IPS-NIHi11 (cell line): ENCODE data around the gene DNTT.

ENCODE experiments used
- DNase-seq: peaks from one replicate; pipeline ENCODE4 v3.0.0; 2012; ENCODE audit warnings: mixed read lengths, low spot score

The DNTT gene

DNA sequence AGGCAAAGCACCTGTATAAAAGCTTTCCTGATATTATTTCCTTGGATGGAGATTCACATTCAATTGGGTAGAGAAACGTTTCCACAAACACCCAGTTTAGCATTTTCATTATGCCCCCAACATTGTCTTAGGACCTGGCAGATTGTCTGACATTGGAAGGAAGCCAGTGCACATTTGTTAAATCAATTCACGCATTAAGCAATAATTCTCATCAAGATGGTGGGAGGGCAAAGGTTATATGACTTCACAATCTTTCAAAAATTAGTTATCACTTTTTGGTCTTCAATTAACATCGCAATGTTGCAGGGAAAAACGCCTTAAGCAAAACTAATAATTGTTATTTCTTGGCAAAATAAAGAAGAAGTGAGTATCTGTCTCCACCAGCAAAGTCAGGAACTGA is 38.2 kb downstream of the DNTT start:
- no peak for DNase-seq

DNA sequence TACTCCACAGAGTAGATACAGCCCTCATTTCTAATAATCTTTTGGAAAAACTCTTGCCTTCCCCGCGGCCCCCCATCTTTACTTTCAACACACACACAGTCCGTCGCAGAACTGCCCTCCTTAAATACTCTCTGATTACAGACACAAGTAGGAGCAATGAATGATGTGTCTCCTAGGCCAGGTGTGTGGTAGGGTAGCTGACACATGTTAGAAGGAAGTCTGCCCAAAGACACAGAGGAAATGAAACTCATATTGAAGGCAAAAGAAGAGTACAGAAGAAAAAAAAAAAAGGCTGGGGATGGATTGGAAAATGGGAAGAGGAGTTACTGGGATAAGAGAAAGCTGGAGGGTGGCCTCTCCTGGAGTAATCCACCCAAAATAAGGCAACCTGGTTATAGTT is 39.9 kb downstream of the DNTT start:
- DNase-seq = no peak

DNA sequence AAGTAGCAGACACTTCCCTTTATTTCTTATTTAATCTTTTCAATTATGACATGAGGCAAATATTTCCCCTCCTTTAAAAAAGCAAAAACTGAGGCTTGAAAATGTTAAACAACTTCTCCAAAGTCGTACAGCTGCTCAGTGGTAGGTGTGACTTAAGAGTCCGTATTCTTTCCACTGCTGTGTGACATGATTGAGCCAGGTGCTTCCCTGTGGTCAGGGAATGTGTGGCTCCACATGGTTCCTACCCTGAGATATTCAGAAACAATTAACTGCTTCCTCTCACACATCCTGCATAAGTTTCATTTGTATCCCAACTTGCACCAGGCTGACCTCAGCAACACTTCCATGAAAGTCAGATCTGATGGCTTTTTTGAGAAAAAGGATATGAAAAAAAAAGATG is 41.0 kb downstream of the DNTT start:
- peak; percentile 37 for DNase-seq

DNA sequence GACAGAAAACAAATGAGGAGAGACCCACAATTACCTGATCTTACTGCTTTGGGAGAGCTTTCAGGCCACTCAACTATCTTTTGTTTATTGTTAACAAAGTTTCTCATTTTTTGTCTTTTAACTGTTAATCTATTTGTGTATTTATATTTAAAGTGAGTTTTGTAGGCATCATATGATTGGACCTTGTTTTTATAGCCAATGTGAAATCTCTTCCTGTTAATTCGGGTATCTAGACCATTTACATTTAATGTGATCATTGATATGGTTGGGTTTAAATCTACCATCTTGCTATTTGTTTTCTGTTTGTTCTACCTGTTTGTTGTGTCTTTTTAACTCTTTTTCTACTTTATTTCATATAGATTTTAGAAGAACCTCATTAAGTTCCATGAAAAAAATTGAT is 42.1 kb downstream of the DNTT start:
- no peak for DNase-seq

DNA sequence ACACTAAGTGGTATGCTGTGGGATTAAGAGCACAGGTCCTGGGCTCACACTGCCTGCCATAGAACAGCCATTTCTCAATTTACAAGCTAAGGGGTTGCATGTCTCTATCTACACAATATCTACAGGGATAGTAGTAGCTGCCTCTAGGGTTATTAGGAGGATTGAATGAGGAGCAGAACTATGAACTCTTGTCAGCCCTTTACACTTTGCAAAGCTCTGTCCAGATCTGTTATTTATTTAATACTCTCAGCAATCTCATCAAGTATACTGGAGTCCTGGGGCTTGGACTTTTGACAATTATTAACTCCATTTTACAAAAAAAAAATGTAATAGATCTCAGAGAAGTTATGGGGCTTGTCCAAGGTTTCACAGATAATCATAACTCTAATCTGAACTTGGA is 47.8 kb downstream of the DNTT start:
- no peak for DNase-seq

DNA sequence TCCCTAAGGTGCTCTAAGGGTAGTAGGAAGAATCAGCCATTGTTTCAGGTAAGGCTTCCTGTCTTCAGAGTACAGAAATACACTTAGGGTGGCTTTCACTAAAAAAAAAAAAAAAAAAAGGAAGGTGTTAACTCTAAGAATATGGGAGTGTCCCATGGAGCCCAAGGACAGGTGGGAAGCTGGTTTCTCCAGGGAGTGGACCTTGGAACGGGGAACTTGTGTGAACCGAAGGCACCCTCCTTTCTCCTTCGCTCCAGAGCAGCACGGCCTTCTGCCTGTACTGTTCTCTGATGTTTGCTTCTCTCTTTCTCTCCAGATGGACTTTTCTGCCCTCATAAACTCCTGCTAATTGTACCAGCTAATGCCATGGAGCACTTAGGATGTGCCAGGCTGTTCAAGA is 48.3 kb downstream of the DNTT start:
- no peak for DNase-seq

DNA sequence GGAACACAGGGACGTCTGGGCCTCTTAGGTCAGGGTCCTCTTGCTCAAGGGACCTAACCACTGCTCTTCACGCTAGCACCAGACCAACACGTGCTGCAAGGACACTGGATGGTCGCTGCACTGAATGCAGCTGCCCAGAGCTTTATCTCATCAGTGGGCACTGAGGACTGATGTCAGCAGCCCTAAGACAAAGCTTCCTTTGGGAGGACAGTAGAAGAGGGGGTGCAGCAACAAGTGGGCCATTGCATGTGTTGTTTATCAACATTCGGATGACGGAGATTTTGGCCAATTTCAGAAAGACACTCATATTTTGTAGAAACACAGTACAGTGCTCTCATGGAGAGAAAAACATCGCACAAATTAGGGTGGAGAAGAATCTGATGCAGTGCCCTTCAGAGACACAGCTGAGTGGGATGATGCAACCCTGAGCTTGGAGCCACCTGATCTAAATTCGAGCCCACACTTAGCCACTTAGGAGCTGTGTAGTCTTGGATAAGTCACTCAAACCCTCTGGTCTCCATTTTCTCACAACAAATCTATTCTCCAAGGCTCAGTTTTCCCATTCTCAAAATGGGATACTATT is 52.9 kb downstream of the DNTT start:
- no peak for DNase-seq

DNA sequence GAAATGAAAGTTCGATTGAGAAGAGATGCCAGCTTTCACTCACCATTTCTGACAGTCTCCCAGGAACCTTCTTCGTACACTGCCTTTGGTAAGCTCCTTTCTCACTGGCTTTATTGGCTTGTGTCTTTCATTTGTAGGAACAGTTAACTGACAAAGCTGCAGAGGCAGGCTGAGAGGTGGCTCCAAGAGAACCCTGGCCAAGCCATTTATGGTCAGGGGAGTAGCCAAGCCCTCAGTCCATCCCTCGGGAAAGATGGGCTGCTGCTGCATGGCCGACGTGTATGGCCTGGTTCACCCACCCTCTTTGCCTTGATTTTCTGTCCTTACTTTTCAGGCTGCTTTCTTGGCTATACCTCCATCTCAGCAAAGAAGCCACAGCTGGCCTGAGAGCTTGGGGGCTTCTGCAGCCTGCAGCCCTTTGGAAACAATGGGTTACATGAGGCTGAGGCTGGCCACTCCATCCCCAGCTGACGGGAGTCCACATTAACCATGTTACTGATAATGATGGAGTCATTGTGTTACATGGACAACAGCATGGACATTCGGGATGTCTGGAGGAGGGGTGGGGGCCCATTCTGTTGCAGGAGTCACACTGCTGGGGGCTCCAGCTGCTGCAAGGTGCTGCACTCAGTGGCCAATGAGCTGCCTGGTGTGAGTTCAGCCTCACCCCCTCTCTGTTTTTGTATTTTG is 54.8 kb downstream of the DNTT start, which contains the start of gene OPALIN:
OPALIN (minus strand) TSS at position 152 of the 690 bp plus-strand sequence; CDS start at position 46, 106 bp downstream.
- DNase-seq = no peak

DNA sequence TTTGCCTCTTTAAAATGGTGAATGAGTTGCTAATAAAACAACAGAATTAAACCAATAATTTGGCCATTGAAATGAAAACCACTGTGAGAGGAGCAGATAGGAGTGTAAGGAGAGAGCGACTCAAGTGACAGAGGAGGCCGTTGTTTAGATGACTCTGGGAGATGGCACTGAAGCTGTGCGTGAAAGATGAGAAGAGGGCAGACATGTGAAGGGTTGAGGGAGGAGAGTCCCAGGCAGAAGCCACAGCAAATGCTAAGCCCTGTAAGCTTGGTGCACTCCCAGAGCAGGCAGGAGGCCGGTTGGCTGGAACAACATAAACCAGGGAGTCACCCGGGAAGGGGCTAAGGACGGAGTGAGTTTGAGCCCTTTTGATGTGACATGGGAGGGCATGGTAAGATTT is 55.4 kb downstream of the DNTT start:
- no peak for DNase-seq

DNA sequence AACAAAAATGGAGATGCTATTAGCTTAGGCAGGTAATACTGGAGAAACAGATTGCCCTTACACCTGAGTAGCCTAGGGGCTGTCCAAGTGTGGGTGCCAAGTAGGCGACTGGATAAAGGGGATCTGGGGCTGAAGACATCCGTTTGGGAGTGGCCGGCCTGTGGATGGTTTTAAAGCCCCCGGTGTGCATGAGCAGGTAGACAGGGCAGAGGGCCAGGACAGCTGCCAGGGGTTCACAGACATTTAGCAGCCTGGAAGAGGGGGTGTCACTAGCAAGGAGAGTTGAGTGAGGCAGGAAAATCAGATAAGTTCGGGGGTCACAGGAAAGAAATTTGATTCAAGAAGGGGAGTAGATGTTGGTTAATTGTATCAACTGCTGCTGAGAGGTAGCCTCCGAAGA is 56.1 kb downstream of the DNTT start:
- no peak for DNase-seq

DNA sequence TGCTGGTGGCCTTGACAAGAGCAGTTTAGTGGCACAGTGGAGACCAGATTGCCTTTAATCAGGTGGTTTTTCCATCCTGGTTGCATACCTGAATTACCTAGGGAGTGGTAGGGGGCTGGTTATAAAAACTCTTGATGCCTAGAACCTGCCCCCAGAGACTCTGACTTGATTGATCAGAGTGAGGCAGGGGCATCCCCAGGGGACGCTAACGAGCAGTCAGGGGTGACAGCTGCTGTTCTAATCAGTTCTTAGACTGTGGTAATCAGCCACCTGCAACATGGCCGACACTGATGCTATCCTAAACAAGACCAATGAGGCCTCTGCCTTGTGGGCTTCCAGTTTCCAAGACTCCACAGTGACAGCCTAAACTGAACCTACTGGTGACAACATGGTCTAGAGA is 56.5 kb downstream of the DNTT start:
- DNase-seq = no peak

DNA sequence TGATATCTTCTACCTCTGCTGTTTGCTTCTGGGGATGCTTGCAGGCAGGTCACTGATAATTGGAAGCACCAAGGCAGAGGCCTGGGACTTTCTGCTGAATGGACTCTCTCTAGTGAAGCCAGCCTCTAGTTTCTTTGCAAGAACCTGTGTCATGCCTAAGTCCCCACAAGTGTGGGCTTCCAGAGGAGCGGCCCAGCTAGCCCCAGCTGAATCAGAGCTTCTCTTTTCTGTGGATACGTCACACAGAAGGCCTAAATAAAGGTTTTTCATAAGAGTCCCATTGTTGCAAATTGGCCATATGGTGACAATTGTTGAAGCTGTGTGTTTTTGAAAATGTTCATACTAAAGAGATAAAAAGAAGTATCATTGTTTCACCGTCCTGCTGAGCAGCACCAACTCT is 61.3 kb downstream of the DNTT start:
- no peak for DNase-seq

DNA sequence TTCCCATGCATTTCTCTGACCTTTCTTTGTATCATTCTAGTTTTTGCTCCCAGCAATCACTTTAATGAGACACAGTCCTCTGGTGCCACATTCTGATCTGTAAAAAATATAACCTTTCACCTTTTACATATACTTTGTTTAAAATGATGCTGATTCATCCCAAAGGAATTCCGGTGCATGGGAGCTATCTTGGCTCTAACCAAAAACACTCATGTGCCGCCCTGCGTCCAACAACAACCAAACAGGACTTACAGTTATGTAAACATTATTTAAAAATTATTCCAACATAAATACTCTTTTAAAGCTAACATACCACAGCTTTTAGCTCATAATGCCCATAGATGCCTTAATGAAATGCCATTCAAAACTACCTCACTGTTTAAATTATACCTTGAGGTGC is 62.3 kb downstream of the DNTT start:
- no peak for DNase-seq

DNA sequence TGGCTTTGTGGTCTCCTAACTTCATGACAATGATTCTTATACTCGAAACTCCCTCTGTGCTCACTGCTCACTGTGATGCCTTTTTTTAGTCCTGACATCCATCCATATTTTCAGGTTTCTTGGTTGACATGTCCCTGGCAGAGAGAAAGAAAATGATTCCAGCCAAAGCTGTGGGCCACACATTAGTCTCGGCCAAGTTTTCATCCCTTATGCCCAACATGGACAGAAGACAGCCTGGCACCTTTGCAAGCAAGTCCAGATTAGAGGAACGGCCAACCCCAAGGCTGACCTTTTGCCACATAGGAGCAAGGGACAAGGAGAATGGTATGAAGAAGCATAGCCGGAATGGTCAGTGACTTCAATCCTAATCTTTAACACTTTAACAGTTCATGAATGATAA is 63.2 kb downstream of the DNTT start:
- DNase-seq = no peak

DNA sequence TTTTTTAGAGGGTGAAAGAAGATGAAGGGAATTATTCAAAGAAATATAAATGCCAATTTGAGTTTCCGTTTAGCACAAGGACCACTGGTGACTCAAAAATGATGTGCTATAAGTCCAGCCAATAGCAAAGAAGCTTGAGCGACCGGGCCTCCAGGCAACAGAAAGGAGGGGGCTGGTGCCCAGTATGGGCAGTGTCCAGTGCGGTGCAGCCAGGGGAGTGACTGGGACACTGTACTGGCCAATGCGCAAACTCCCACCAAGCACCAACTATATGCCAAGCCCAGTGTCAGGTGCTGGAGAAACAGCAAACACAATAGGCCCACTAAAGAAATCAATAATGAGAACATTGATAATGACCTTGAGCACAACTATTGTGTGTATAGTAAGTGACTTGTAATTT is 64.7 kb downstream of the DNTT start:
- no peak for DNase-seq

DNA sequence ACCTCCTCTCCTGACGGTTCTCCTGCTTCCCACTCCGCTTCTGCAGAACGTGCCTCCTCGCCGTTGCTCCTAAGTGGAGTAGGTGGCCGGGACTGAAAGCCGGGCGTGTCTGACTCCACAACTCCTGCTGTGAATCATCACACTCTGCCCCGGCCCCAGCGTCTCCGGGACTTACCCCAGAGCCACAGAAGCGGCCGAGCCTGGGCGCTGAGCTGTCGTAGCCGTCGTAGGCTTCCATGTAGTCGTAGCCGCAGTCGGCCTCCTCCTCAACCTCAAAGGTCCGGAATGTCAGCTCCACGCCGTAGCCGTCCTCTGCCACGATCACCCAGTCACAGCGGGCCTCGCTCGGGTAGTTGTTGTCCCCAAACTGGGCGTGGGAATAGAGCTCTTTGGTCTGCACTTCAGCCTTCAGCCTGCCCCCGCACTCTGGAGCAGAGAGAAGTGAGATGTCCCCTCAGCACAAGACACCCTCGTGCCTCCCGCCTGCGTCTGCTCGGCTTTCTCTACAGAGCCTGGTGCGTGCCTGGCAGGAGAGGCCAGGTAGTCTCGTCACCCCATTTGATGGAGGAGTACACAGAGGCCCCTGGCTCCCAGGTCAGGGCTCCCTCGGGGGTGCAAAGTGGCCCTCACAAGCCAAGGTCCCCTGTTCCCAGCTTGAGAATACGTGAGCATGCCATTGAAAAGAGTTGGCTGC is 65.8 kb downstream of the DNTT start:
- no peak for DNase-seq

DNA sequence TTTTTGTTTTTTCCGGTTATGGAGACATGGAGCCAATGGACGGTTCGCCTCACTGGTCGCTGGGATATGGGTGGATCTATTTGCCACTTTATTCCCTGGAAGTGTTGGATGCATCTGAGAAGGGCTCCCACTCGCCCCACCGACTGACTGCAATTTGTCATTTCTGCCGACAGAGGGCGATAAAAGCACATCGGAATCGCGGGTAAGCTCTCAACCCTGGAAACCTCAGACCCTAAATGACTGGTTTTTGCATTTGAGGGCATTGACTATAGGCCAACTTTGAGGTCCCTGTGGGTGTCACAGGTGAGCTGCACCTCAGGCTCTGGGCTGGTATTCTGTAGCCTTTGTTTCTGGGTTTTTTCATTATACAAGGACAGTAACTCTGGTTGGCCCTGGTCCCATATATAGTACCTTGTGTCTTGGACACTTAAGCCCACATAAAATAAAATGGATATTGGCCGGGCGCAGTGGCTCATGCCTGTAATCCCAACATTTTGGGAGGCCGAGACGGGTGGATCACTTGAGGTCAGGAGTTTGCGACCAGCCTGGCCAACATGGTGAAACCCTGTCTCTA is 66.4 kb downstream of the DNTT start:
- DNase-seq = peak; percentile 85

DNA sequence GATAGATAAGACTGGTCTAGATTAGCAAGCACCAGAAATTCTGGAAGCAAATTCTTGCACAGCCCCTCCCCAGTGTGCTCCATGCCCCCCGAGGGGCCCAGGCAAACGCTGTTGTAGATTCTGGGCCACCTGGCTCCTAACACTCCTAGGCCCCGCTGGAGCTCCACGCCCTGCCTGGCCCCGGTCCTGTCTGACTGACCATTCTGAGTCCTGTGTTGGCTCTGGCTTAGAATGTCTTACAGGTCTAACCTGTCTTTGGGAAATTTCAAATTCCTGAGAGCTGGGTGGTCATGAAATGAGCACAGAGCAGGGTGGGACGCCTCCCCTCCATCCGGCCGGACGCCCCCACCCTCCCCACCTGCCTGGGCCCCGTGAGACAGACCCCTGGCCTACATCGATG is 67.1 kb downstream of the DNTT start:
- DNase-seq = no peak

DNA sequence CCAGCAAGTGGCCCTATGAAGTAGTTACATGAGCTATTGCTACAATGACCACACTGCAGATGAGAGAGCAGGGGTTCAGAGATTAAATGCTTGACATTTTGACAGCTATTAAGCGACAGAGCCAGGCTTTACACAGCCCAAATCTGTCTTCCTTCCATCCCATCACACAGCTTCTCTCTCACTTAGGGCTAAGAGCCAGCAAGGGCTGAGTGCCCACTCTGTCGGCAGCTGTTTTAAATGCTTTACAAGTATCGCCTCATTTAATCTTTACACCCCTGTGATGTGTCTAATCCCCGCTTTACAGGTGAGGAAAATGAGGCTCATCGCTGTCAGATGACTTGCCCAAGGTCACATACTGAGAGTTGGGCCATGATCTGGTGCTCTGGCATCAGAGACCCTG is 69.8 kb downstream of the DNTT start:
- no peak for DNase-seq

DNA sequence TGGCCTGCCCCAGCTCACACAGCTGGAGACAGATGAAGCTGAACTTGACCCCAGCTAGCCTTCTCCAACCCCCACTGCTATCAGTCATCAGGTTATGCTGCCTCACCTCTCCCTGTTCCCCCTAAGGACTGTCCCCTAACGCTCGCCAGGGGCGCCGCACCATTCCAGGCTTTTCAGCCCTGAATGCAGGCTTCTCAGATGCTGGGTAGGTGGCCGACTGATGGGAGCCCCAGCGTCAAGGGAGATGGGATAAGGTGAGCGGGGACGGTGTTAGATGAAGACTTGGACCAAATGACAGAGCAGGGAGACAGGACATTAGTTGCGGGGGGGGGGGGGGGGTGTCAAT is 70.4 kb downstream of the DNTT start:
- peak; percentile 38 for DNase-seq

DNA sequence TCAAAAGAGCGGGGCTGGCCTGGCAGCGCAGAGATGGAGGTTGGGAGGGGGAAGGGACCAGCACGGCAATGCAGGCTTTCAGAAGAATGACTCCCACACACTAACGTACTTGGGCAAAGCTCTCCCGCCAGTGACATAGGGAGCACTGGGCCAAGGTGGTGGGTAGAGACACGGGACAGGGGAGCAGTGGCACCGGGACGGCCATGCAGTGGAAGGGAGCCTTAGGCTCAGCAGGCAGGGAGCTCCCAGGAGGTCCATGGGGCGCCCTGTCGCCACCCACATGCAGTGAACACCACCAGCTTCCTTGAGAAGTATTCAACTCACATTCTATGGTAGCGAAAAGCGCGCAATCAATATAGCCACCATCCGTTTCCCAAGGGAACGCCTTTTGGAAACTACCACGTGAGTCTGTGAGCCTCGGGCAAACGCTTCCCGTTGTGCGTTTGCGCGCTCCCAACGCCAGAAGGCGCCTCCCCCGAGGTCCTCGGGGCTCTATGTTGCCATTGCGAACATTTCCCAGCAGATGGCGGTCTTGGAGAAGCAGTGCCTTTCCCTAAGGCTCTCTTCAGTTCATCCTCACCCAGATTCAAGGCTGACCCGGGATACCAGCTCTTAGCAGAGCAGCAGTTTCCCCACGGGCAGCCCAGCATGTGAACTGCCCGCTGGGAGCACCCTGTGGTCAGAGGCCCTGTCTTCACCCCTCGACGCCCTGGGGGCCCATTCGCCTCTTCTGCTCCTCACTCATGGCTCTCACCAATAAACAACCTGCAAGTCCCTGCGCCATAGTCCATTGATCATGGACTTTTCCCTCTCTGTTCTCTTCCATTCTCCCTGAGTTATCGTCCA is 71.0 kb downstream of the DNTT start:
- peak; percentile 96 for DNase-seq

DNA sequence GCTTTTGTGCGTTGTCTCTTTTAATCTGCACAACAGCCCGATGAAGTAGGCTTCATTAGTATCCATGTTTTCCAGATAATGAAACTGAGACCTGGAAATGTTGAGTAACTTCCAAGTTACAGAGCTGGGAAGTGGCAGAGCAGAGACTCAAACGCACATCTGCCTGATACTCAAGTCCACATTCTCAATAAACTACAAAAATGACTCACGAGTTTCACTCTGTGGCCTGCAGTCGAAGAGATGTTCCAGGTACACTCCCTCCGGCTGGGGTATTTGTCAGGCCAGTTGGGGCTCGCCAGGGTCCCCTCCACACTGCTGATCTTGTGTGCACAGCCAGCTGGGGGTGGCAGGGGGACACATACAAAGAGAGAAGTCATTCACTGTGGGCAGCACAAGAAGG is 72.2 kb downstream of the DNTT start:
- no peak for DNase-seq
